Upper lobe of left lung (tissue), 4 donors: ENCODE data around the gene EHF.

Experiments used
- CTCF ChIP-seq, 6 experiments: fragments of 450-650 bp in 4 of 6; fragments of 200-600 bp in 2 of 6; sonication (generic) in 2 of 6; IDR thresholded peaks; one replicate each; pipeline ENCODE4 v1.5.1; 2016 to 2019; ENCODE audit warnings: antibody characterized with exemption in 6 of 6
- POLR2AphosphoS5 ChIP-seq, 2 donors: sonication (generic); formaldehyde crosslinking; IDR thresholded peaks; one replicate each; pipeline ENCODE4 v1.5.1; 2017; ENCODE audit warnings: antibody characterized with exemption in 2 of 2

- TF ChIP-seq CTCF (IDR thresholded peaks at IDR 0.05) (no peak), POLR2AphosphoS5 (IDR thresholded peaks at IDR 0.05) (no peak)
Observed at GRCh38 chr11:34650528-34650927, 29.6 kb downstream of the EHF start.
